ENCODE data around the gene FADS3. TPM values are rescaled to one million over a fixed set of nuclear protein-coding genes. Genes with fewer than 3 reads are reported as not detected.

The FADS3 gene
- total and polyA plus RNA-seq, 3 donors from 2014 or later: 20.5 to 88.5 (median 50.6) TPM

DNA sequence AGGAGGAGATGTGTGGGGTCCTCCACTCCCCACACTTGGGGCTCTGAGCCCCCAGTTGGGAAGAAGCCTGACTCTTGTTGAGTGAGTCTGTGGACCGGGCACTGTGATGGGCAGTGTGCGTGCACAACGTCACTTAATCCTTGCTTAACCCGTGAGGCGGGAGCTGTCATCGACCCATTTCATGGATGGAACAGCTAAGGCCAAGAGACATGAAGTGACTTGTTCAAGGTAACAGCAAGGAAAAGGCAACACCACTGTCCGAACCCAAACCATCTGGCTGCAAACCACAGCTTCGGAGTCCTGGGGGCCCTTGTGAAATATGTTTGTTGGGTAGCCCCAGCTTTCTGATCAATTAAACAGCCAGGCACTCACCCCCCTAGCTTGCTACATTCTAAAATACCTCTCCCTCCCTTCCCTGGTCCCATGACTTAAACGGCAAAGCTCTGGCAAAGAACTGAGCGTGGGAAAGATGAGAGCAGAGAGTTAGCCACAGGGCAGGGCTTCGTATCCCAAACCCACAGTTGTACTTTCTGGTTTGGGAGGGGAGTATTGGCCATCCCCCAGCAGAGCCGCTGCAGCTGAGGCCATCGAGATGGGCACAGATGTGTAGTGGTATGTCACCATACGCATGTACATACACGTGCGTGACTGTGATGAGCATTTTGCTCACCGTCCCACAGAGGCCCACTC is 37.0 kb downstream of the FADS3 start:
- no peaks in the 10 kb centered on the region for H3K9me3 ChIP-seq
- H3K27ac ChIP-seq: peak overlapping the region; percentile 59 to 69
- H3K27me3 ChIP-seq: no peaks in the 10 kb centered on the region
- no peak overlapping the region for H3K4me3 ChIP-seq
- H3K4me1 ChIP-seq: peaks cover 52% of the 10 kb centered on the region
- intact Hi-C loops (cut with DNase I; ENCODE audit: low total_unique reads): no loop called here
- H3K36me3 ChIP-seq (ENCODE audit: low read depth, missing control alignments): no peaks in the 10 kb centered on the region
- DNase-seq: no peak
- 79 to 96% methylated on average over 9 to 17 of the region's 17 CpGs for WGBS, 2 donors
- TF ChIP-seq, protein P1, sequence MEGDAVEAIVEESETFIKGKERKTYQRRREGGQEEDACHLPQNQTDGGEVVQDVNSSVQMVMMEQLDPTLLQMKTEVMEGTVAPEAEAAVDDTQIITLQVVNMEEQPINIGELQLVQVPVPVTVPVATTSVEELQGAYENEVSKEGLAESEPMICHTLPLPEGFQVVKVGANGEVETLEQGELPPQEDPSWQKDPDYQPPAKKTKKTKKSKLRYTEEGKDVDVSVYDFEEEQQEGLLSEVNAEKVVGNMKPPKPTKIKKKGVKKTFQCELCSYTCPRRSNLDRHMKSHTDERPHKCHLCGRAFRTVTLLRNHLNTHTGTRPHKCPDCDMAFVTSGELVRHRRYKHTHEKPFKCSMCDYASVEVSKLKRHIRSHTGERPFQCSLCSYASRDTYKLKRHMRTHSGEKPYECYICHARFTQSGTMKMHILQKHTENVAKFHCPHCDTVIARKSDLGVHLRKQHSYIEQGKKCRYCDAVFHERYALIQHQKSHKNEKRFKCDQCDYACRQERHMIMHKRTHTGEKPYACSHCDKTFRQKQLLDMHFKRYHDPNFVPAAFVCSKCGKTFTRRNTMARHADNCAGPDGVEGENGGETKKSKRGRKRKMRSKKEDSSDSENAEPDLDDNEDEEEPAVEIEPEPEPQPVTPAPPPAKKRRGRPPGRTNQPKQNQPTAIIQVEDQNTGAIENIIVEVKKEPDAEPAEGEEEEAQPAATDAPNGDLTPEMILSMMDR (IDR thresholded peaks at IDR 0.05): no peak
- no peak for TF ChIP-seq POLR2A (IDR thresholded peaks at IDR 0.05)

DNA sequence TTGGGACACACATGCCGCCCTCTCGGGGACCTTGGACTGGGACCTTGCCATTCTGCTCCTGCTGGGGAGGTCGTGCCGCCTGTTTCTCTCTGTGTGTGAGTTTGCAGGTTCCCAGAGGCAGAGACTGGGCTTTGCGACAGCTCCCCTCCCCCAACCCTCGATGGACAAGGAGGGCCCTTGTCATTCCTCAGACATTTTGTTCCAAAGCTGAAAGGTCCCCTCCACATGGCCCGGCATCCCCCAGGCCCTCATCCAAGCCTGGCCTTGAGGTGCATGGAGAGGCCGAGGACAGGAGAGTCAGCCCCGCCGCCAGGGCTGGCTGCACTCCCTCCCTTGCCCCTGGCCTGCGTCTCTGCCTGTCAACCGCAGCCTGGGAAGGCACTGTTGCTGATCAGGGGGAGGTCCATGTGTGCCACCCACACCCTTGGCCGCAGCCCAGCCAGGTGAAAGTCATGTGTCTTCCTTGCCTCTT is 37.6 kb downstream of the FADS3 start:
- intact Hi-C loops (cut with DNase I; ENCODE audit: low total_unique reads): no loop called here
- 41 to 76% methylated on average over 9 to 10 of the region's 13 CpGs for WGBS, 2 donors
- H3K4me1 ChIP-seq: peaks cover 52% of the 10 kb centered on the region

DNA sequence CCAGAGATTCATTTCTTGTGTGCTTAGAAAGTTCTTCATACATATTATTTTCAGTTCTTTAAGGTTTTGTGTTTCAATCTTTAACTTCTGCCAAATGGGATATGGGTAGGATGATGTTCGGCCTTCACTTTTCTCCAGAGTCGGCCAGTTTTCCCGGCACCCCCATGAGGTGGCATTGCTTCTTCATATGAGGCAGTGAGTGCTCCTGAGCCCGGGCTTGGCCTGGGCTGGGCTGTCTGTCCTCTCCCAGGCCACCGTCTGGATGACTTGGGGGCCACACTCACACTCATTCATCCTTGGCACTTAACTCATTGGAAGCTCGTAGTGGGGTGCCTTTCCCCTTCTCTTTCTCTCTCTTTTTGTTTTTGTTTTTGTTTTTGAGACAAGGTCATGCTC is 39.4 kb downstream of the FADS3 start:
- H3K27ac ChIP-seq: peak overlapping the region; percentile 59 to 77
- peaks cover 52% of the 10 kb centered on the region for H3K4me1 ChIP-seq
- no peaks in the 10 kb centered on the region for H3K36me3 ChIP-seq (ENCODE audit: low read depth, missing control alignments)
- no peaks in the 10 kb centered on the region for H3K9me3 ChIP-seq
- H3K27me3 ChIP-seq: no peaks in the 10 kb centered on the region
- intact Hi-C loops (cut with DNase I; ENCODE audit: low total_unique reads): no loop called here
- no peak overlapping the region for H3K4me3 ChIP-seq
- TF ChIP-seq, protein P1 (IDR thresholded peaks at IDR 0.05): no peak
- TF ChIP-seq POLR2A (IDR thresholded peaks at IDR 0.05): no peak
- WGBS, 2 donors: 56% methylated on average over 6 of the region's 6 CpGs
- no peak for DNase-seq

More for the DNA sequence above, 37.6 kb downstream of the FADS3 start:
- Histone ChIP-seq H3K9me3 (no peaks in the 10 kb centered on the region), H3K4me3 (no peak overlapping the region), H3K36me3 (ENCODE audit: low read depth, missing control alignments) (no peaks in the 10 kb centered on the region), H3K27ac (peak overlapping the region; percentile 59 to 69), H3K27me3 (no peaks in the 10 kb centered on the region)
- DNase-seq: peak; percentile 79
- TF ChIP-seq POLR2A (IDR thresholded peaks at IDR 0.05): no peak
- TF ChIP-seq, protein P1 (IDR thresholded peaks at IDR 0.05): no peak

DNA sequence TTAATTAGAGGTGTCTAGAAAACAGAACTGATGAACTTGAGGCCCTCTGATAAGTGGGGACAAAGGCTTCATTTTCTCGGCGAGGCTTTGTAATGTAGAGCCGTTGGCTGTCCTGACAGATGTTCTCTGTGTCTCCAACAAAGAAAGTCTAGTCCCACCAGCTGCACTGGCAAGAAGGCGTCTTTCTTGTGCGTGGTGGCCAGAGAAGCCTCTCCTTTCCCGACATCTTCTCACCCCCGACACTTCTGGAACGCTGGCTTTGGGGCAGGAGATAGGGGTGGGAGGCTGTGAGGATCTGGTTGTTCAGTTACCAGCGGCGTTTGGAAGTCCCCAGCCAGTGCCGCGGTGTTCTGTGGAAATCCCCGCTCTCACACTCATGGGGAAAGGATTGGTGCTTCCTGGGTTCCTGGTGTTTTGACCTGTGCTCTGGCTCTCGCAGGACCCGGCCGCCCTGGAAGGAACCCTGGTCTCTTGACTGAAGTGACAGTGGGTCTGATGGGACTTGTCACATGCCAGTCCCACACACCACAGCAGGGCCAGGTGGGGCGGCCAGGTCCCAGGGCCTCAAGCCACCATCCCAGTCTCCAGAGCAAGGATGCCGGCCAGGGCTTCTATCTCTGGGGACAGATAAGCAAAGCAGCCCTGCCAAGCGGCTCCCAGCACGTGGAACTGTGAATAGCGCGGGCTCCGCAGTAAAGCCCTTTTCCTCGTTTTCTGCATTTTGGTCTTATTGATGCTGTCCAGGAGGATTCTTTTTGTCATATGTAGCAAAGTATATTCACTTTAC is 40.0 kb downstream of the FADS3 start:
- DNase-seq: peak; percentile 87
- 40 to 56% methylated on average over 24 of the region's 24 CpGs for WGBS, 2 donors
- no peaks in the 10 kb centered on the region for H3K27me3 ChIP-seq
- H3K9me3 ChIP-seq: no peaks in the 10 kb centered on the region
- intact Hi-C loops (cut with DNase I; ENCODE audit: low total_unique reads): no loop called here
- H3K27ac ChIP-seq: peak overlapping the region; percentile 59 to 77
- TF ChIP-seq POLR2A (IDR thresholded peaks at IDR 0.05): no peak
- TF ChIP-seq, protein P1 (IDR thresholded peaks at IDR 0.05): no peak
- H3K4me3 ChIP-seq: no peak overlapping the region
- H3K36me3 ChIP-seq (ENCODE audit: low read depth, missing control alignments): no peaks in the 10 kb centered on the region
- peaks cover 55% of the 10 kb centered on the region for H3K4me1 ChIP-seq

Data from testis (tissue), 3 donors.